ENCODE measurements around the gene CCDC82.

CCDC82 gene

DNA sequence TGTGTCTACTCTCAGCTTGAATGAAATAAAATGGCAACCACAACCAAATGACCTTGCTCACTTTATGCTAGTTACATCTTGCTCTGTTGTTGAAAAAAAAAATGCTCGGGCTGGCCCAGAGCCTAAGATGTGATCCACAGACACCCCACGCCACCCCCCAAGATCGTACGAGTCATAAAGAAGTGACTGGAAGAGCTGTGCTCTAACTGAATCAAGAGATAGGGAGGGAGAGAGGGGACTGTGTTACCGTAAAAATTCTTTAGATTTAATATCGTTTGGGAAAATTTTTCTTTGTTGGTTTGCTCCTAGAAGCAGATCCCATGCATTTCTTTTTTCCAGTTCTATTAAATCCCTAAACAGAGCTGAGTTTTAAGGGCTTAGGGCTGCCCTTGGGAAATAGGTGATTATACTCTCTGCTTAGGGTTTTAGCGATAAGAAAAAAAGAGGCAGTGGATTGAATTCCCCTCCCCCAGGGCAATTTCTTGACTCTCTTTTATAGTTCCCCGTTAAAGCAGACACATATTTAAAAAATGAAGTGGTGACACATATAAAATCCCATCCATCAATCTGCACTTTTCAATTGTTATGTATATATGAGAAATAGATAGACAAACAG lies 61.2 kb downstream of the CCDC82 start:
- no peak for DNase-seq

DNA sequence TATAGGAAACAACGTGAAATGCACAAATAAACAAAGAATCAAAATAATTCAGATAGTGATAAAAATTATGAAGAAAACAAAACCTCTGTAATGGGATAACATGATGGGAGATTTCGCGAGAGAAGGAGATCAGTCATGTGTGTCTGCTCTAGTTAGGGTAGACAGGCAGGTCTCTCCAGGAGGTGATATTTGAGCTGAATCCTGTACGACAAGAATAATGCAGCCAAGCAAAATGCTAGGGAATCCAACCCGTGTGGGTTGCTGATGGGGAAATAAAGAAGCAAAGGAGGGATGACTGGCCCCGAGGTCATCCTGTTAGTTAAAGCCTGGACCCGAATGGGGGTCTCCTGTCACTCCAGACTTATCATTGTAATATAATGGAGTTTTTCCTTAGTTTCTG lies 62.8 kb downstream of the CCDC82 start:
- no peak for DNase-seq

DNA sequence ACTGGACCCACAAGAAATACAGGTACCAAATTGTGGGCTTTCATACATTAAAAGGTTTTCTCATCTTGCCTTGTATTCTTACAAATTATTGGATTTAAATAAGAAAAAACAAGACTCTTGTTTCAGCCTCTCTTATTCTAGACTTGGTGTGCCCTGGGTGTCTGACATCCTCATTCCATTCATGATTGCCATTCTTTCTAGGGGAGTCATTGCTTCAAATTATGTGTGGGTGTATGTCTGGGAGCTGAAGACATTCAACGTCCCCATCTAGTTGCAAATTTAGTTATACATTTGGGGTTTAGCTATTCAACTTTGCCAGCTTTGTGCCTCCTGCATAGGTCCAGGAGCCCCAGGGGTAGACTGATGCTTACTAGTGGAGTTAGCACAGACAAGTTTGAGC lies 64.8 kb downstream of the CCDC82 start:
- no peak for DNase-seq

DNA sequence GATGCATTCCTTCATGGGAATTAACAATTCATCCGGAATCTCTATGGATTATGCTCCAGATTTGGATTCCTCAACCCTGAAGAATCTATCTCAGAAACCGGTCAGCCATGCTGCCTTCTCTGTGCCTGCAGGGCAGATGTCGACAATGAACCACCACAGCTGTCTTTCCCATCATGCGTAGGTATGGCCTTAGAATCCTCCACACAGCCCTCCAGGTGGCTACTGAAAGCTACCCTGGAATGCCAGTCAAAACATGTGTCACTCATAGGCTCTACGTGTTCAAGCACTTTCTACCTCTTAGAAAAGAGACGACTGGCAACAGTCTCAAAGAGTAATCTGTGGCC lies 66.1 kb downstream of the CCDC82 start:
- DNase-seq = no peak

DNA sequence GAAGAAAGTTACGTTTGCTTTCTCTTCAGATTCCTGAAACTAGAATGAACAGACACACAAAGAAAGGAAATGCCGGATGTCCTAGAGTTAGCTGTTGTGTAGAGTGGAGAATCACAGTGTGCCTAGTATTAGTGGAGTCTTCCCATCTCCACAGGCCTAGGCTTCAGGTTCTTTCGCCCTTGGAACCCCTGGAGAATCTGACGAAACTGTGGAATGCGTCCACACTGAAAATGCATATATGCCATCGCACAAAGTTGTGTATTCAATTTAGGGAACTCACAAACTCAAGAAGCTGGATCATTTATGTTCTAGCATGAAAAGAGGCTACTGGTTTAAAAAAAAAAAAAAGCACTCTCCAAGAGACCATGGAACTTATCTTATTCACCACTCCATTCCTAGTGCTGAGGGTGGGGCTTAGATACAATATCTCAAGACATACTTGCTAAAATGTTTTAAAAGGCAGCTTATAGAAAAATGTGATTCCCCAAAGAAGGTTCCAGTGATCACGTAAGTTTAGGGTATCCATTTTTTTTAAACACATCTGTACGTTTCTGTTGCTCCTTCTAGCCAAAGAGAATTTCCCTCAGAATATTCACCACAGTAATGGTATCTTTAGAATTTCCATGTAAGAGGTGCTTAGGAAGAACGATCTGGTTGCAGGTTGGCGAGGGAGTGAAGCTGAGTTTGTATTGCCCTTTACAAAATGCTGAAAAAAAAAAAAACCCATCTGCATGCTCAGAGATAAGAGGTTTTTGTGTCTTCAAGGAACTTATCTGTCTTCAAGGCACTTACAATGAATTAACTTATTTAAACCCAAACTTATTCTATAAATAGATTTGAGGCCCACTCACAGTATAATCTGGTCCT lies 66.7 kb downstream of the CCDC82 start:
- no peak for DNase-seq

DNA sequence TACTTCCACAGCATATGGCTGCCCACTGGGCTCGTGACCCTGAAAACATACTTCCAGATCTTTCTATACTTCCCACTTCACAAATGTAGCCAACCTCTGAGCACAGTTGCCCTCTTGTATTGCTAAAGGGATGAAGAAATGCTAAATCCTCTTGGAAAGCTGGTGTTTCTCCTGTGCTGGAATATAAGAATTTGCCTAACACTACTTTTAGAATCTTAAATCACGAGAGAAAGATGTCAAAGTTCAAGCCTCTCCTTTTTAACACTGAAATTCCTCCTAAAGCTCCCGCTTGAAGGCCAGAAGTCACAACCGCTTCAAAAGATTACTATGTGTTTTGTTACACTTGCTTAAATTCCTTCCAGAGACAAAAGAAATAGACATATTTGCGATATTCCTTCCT lies 68.6 kb downstream of the CCDC82 start:
- DNase-seq = no peak

DNA sequence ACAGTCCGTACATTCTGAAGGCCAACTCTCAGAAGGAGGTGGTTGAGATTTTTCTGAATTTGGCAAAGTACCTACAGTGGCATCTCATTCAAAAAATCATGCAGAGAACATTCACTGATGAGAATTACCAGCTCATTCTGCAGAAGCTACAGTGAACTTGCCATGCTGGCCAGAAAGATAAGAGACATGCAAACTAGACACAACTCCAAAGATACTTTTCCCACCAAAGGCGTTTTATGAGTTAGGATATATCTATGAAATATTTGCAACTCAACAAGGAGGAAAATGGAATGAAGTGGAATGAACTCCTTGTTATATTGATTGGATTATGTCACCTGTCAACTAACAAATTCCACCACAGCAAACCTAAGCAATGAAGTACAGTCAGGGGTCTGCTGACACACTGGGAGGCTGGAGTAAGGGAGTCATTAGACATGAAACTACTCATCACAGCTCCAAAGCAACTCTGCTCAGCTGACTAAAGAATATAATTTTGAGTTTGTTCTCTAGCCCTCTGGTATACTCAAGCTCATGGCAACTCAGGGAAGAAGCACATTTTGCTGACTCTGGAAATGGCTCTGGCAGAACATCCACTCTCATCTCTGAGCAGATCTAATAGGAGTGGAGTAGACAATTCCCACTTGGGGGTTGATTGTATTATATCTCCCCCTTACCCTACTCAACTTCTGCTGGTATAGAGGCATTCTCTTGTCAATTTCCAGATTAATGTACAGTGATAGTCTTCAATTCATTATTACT lies 69.6 kb downstream of the CCDC82 start:
- no peak for DNase-seq

DNA sequence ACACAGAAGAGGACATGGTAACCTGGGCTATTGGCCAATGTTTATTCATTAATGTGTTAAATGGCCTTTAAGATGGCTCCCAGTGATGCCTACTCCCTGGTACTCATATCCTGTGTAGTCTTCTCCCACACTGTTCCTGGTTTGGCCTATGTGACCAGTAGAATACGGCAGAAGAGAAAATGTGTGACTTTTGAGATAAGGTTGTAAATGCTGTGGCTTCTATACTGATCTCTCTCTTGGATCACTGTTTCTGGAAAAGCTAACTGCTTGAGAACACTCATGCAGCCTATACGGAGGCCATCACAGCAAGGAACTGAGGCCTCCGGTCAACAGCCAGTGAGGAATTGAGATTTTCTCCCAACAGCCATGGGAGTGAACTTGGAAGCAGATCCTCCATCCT lies 70.9 kb downstream of the CCDC82 start:
- DNase-seq = no peak

DNA sequence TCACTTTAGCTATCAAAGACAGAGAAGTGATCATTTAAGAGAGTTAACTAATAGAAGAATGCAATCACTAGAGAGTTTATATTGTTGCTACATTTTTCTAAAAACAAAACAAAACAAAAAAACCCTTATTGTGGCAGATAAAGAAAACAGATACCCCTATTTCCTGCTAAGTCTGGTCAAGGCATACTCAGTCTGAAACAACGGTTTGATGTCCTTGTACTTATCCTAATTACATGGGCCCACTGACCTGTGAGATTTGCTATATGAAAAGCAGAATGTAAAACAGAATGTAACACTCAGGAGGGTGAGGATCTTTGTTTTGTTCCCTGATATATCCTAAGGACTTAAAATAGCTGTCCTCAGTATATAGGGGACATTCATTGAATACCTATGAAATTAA lies 71.3 kb downstream of the CCDC82 start:
- DNase-seq = no peak

DNA sequence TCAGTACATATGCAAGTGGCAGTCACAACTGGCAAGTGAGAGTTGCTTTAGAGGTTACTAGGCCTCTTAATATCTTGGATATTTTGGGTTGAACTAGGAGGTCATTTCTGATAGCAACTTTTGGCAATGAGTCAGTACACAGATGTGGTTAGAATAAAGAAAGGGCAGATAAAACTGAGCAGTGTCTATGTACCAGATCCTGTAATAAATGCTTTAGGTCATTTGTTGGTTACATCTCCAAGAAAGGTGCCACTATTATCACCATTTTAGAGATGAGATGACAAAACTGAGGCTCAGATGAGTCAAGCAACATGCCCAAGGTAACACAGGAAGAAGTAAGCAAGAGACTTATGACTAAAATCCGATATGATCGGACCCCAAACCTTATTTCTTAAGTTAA lies 71.7 kb downstream of the CCDC82 start:
- no peak for DNase-seq

DNA sequence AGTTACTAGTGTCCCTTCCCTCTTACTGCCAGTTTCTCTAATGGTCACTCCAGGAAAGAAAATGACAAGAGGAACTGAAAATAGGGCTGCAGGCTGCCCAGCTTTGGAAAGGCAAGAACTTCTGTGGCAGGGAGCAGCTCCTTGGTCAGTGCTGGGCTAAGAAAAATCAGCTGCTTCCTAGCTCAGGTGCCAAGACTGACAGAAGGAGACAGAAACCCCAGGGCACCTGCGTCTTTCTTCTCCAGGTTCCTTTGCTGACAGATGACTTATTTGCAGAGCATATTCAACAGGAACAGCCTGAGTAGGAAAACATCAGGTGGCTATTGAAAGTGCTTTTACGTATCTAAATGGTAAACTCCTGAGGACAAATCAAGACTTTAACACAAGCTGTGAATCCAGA lies 72.1 kb downstream of the CCDC82 start:
- DNase-seq = peak in 1 of 3 donors; percentile 45

DNA sequence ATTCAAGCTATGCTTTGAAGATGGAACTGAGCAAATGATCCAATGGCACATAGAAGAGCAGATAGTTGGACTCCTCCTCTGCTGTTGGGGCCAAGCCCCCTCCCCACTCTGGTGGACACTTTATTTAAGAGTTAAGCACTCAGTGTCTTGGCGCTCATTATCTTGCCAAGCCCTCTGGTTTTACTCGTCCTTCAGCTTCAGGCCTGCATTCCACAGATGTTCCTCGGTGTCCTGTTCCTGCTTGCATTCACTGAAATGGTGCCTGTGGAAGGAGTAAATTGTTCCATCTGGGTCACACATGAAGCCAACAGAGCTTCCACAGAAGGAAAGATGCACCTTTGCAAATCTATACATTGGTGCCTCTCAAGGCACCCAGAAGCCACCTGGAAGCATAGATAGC lies 72.8 kb downstream of the CCDC82 start:
- DNase-seq = no peak

DNA sequence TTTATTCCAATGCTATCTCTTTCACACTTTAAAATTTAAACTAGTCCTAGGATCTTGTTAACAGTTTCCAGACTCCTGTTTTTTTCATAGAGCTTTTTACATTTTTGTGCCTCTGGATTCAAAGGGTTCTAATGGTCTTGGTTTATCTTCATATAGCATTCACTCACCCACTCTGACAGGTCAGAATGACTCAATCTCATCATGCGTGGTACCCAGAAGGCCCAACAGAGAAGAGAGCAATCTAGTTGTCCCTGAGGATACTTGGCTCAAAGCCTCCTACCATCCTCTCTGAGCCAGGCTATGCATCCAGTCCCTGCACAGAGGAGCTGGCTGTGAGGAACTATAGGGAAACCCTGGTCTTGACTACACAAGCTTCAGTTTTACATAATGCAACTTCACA lies 74.2 kb downstream of the CCDC82 start:
- DNase-seq = no peak

DNA sequence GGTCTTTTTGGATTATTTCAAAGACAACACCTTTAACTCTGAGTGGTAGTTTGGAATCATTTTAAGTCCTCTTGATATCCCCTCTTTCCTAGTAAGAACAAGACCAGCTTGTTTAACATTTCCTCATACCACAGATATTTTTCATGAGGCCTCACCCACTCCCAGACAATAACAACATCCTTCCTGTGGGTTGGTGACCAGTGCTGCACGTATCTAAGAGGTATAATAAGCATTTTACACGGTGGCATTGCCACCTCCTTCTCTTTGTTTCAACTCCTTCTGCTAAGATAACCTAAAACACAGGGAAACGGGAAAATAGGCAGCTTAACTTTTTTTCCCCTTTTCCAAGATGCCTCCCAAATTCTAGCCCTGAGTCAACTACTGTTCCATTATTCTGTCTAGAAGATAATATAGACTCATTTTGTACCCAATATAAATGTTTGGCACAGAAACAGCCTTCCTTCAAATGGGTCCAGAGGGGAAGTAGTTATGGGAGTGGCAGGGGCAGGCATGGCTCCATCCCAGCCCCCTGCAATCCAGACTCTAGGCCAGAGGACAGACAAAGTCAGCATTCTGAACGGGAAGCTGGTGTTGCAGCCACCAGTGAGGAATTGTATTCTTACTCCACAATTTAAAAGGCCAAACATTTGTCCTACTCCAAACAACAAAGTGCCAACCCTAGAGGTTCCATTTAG lies 75.2 kb downstream of the CCDC82 start:
- DNase-seq = no peak

DNA sequence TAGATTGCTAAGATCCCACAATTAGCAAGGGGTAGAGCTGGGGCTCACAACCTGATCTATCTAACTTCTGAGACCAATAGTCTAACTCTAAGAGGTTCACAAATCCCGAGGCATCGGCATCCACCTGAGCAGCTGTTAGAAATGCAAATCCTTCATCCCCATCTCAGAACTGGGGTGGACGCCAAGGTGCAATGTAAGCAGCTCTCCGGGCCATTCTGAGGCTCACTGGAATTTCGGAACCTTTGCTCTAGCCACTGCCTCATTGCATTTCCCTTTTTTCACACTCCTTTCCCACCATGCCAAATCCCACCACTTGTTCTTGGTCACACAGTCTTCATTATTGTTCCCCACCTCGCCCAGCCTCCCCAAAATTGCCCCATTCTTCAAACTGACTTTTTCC lies 76.5 kb downstream of the CCDC82 start:
- DNase-seq = no peak

DNA sequence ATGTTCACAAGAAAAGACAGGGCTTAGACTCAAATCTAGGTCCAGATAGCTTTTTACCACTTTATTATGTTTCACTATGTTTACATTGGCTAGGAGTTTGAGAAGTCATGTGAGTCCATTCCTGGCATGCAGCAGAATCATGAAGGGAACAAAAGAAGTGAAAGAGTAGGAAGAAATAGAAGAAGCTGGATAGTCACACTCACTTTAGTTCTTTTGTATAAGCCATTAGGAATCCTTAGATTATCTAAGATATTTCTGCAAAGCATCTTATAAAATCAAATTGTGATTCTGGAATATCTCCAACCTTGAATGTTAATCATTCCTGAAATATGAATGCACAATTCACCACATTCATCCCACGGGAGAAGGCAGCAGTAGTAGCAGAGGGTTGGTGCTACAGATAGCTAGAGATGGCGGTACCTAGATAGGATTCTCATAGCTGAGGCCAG lies 78.6 kb downstream of the CCDC82 start:
- no peak for DNase-seq

DNA sequence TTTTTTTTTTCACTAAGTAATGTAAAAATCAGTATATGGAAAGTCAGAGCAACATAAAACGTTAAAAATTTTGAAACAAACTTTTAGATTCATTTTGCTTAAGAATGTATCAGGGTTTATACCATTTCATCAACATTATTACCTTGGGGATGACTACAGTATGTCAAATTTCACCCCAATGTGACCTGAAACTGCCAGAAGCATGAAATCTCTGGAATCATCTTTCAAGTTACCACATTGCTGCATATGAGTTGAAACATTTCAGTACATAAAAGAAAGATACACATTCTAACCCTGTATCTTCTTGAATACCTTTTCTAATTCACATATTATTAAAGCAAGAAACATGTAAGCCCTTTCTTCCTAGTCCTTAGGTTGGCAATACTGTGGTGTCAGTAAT lies 79.5 kb downstream of the CCDC82 start:
- DNase-seq = no peak

DNA sequence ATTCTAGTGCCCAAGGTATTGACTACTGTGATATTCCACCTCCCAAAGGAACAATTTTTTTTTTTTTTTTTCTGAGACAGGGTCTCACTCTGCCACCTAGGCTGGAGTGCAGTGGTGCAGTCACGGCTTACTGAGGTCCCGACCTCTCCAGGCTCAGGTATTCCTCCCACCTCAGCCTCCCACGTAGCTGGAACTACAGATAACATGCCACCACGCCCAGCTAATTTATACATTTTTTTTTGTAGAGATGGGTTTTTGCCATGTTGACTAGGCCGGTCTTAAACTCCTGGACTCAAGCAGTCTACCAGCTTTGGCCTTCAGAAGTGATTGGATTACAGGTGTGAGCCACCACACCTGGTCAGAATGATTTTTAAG lies 80.1 kb downstream of the CCDC82 start:
- no peak for DNase-seq

DNA sequence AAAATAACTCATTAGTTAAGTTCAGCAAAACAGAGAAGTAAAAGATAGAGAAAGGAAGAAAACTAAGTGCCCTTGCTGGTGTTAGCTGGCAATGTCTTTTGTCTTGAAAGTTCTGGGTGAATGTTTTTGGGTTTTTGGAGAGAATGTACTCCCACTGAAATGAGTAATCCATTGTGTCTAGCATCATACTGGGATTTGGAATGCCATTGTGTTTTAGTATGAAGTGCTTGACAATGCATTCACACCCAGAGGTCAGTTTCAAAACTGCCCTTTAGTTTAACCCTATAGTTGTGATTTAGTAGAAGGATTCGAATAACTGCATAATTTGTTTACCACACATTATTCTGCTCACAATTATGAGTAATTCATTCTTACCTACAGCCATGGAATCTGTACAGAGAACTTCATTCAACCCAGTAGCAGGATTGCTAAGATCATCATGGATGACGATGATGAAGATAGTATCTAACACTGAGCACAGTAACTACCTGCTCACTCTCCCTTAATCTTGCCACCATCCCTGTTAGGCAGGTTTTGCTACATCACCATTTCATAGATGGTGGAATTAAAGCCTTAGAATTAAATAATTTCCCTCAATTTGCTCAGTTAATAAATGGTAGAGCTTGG lies 80.6 kb downstream of the CCDC82 start:
- peak in 2 of 3 donors; percentile 47 to 59 for DNase-seq

DNA sequence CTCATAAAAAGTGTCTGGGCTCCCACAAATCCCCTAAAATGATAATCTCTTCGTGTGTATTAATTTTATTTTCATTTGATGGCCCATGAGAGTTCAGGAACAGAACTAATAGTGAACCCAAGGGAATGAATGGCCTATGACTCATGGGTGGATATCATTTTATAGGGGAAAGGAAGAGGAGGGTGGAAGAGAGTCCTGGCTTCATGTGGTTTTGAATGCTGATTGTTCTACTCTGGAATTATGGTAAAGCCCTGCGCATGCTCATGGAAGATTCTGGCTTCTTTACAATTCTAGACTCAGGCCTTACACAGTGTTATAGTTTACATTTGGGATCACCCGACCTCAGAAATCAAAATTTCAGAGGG lies 82.0 kb downstream of the CCDC82 start:
- peak in 2 of 3 donors; percentile 36 to 41 for DNase-seq

DNA sequence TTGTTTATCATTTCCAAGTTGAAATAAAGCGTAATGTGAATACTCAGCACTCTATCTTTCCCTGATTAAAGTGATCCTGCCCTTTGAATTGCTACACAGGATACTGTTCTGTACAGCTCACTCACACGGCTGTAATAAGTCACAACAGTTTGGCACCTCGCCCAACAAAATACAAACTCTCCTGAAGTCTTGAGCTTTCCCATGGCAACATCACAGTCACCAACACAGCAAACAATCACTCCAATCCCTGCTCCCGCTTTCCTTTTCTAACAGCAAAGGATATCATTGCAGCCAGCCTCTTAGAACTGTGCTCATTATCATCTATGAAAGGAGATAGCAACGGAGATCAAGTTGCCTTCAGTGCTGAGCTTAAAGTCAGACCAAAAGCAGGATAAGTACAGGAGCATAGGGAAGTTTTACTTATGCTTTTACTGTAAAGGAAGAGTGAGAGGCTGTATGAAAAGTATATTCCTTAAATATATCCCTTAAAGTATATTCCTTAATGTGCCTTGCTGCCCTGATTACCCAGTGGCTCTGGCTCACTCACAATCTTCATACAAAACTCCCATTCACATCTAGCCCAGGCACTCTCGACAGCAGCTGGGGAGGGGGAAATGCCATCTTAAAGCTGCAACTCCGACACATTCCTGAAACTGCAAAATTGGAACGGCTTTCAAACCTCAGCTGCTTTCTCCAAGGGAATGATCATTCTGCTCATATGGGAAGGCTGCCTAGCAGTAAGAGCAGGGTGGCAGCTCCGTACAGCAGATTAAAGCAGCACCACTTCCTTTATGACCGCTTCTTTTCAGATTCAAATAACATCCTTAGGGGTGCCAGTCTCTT lies 82.6 kb downstream of the CCDC82 start:
- peak; percentile 71 to 83 (median 76) for DNase-seq

DNA sequence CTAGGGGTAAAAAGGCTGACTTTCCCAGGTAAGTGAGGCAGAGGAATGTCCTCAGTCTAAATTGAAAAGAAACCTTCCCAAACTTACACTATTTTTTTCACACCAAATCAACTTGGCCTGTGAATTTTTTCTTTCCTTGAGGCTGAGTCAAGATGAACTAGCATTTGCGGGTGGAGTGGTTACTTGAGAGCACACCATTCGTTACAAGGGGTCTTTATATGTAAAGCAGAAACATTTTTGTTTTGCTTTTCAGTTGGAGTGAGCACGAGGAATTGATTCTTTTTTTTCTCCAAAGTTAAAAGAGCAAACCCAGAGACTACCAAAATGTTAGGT lies 83.1 kb downstream of the CCDC82 start:
- no peak for DNase-seq
